HG02642 (cell line): Measurements from ENCODE around the gene EML1.

Experiments
- ATAC-seq: cut with Tn5 transposase; IDR thresholded peaks from one replicate; pipeline ENCODE4 v1.9.1; 2021; ENCODE audit warnings: mild to moderate bottlenecking; ENCODE audit not compliant: unreplicated experiment, poor library complexity

Gene EML1

DNA sequence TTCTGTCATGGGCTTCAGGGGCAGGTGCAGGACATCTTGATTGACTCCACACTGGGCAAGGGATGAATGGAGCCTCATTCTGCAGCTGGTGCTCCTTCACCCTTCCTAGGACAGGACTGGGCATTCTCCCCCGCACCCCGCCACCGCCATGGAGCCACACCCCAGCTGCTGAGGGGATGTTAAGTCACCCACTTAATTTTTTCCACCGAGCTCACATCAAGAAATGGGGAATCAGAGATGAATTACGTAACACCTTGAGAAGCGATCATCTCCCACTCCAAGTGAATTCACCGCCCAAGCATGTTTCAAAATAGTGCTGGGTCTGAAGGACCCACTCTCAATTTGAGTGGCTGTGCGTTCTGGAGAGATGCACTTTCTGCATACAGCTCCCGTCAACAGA, 94.2 kb downstream of the EML1 start:
- ATAC-seq: no peak

DNA sequence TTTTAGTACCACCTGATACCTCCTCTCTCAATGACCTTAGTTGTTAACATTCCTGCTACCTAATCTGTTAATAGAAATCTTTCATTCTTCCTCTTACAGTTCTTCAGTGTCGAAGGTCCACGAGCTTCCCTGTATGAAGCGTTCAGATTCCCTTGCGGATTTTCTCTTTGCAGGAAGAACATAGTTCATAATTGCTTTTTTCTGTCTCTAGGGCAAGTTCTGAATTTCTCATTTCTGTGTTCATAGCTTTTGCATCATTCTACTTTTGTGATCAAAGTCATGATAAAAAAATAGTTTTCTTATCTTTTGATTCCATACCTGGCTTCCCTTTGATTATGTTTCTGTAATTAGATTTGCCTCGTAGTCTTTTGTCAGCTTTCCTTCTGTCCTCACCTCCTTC, 94.9 kb downstream of the EML1 start:
- no peak for ATAC-seq

DNA sequence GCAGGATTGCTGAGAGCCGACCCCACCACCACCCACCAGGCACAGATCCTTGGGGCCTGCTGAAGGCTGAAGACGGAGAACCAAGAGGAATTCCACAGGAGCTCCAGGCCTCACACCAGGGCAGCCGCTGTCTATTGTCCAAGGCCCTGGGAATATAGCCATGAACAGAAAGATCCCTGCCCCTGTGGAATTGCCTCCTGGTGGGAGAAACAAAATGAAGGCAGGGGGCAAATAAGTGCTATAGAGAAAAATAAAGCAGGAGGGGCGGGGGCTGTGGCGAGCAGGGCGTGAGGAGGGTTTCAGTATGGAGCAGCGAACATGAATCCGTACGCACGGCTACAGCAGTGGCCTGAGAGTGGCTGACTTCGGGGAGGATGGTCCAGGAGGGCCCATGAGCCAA, 96.1 kb downstream of the EML1 start:
- ATAC-seq: no peak

DNA sequence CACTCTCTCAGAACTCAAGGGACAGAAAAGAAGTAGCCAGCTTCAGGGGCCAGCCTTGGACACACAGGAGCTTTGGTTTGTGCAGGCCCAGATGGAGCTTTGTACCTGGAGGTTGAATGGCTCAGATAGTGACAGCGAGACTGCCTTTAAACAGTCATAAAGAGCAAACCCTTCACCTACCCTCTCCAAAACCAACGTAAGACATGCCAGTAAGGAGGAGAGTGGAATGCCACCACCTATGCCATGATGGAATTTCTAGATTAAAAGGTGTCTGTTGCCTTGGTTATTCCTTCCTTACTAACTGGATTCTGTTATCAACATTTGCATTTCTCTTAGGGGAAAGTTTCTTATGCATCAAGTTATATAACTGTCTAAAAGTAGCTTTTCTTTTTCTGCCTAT, 98.1 kb downstream of the EML1 start:
- ATAC-seq: no peak

DNA sequence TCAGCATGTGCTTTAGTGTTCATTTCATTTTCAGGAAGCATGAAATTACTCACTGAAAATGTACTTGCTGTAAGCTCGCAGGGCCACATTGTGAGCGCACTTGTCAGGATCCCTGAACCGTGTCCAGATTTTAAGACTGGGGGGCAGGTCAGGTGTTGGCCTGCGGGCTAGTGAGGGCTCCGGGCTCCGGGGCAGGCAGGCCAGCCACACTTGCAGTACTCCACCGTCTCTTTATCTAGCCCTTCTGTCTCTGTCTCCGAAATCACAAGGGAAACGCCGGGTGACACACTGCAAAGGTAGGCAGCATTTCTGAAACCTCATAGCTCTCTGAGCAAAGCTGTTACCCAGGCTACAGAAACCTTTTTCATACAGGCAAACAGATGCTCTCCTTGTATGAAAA, 98.7 kb downstream of the EML1 start:
- ATAC-seq: no peak

DNA sequence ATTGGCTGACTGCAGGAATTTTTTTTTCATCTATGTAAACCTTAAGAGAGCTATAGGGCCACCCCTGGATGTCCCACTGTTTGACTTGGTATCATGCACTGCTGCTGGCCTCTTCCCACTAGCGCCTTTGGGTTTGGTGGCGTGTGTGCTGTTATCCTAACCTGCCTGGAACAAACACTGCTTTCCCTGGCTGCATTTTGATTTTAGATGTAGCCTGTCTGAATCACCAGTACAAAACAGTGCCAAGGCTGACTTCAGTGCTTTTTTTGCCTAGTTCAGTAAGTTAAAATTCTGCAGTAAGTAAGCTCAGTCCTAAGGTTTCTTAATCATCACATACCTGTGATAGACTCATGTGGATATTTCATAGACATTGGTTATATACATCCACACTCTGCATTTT, 99.2 kb downstream of the EML1 start:
- ATAC-seq: no peak

GRCh38 chr14:99896361-99896760, 103.1 kb downstream of the EML1 start:
- ATAC-seq: no peak

DNA sequence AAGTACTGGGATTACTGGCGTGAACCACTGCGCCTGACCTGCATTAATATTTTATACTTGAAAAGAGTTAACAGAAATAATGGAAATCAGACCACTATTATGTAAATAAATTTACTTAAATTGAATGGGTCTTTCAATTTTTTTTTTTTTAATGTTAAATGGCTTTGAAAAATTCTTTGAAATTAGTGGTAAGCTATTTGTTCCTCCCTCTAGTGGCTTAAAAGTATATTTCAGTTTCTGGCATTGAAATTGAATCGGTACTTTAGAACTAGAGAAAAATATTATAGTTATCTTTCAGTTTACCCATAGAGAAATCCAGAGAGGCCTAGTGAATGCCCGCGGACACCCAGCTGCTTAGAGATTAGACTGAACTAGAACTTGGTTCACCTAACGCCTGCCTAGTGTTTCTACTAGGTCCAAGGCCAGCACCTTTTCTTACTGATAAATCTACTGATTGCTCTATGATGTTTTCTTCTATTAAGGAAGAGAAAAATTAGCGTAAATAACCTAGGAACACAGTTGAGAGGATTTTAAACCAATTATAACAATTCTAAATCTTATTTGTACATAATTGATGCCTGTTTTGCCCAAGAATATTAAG, 106.5 kb downstream of the EML1 start:
- no peak for ATAC-seq

DNA sequence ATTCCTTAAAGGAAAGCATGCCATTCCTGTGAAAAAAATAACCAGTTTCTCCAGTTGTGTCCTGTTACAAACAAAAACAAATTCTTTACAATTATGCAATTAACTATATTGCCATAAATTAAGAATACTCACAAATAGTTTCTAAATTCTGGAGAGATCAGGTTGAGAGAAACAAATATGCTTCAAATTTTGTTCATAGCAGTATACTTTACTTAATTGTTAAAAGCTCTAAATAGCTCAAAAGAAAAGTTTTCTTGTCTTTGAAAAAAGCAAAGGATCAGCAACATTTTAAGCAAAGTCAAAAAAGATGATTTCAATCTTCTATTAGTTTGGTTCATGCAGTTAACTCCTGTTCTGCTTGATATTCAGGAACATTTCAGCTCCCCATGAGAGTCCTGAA, 109.7 kb downstream of the EML1 start:
- no peak for ATAC-seq

DNA sequence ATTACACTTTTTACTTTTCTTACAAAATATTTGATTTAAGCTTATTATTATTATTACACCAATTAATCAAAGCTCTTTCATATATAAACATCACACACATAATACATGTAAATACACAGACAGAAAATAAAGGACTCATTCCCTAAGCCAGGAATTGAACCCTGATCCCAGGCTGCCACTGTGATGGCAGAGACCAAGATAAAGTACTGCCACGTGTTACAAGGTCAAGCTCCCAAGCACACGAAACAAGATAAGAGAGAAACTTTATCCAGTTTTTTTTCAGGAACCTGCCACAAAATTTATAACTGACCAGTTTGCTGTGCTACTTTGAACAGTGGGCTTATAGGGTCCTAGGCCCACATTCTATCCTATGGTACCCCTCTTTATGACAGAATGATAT, 111.3 kb downstream of the EML1 start:
- ATAC-seq: no peak

GRCh38 chr14:99905121-99905520, 111.9 kb downstream of the EML1 start:
- no peak for ATAC-seq

DNA sequence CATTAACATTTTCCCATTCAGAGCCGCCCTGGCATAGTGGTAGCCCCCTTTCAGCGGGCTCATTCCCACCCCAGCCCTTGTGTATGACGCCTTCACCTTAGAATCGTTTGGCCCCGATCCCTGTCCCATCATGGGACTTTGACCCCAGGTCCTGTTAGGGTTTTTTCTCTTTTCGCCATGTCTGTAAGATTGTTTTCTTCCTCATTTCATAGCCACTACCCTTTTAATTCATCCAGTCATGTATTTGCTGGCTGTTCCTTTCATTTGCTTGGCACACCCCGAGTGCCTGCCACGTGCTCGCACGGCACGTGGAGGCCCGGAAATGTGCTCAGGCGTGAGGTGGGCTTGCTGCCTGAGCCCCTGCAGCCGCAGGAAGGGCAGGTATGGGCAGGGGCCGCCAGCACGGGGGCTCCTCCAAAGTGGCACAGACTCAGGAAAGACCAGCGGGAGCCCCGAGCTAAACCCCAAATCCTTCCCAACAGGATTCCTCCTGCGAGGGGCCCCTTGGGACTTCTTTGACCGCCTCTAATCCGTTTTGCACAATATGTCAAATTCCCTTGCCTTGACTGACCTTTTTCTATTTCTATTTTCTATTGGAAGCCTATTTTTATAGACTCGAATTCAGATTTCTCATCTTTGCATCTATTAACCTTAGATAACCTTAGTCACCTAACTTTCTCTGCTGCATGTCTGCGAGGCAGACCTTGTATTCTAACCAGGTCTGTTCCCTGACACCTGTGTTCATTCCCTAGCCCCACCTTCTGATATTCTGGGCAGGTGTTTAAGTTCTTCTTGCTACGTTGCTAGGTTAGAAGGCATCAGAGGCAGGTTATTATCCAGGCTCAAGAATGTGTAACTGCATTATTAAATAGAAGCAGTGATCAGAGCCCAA, 114.8 kb downstream of the EML1 start:
- ATAC-seq: no peak

GRCh38 chr14:99908653-99909250, 115.5 kb downstream of the EML1 start:
- ATAC-seq: no peak

DNA sequence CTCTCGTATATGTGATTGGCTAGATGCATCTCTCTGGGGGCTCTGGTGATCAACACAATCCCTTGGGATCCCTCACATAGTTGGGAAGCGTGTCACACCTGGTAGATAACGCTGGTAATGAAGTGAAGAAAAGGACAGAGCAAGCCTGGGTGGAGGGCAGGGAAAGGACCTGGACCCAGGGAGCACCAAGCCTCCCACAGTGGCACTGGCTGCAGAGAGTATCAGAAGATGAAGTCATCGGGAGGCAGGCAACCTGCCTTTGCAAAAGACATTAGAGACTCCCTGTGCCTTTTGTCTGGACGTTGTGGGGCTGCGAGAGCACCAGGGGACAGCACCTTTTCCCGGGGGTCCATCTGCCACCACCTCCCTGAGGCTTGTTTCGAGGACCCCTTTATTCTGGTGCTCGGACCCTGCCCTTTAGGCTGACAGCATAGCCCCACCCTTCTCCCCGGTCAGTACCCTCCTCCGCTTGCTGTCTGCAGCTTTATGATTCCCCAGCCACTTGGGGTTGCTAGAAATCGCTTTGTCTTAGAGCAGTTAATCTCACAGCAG, 116.4 kb downstream of the EML1 start:
- no peak for ATAC-seq

- ATAC-seq: no peak
These were observed 117.4 kb downstream of the EML1 start for GRCh38 chr14:99910337-99911309.

GRCh38 chr14:99915305-99916090, 122.3 kb downstream of the EML1 start:
- no peak for ATAC-seq

DNA sequence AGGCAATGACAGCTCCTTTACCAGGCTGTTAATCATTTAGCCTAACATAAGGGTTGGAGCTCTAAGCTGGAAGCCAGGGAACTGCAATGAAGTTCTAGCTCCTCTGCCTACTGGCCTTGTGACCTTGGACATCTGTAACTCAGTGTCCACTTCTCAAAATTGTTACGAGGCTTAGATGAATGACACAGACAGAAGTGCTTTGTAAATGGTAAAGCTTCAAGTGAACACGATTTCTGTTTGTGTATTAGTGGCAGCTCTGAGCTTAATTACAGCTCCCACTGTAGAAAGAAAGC, 122.8 kb downstream of the EML1 start:
- ATAC-seq: no peak

- ATAC-seq: no peak
These were observed 125.6 kb downstream of the EML1 start for GRCh38 chr14:99918781-99919180.

DNA sequence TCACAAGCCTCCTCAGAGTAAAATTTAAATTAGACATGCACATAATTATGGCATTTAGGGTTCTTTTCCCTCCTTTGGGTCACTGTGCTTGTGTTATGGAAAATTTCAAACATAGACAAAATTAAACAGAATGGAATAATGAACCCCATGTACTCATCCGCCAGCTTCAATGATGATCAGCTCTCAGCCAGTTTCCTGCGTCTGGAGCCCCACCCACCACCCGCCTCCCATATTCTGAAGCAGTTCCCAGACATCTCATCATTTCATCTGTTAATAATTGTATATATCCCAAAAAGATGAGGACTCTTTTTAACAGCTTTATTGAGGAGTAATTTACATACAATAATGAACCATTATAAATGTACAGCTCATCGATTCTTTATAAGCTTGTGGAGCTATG, 128.2 kb downstream of the EML1 start:
- no peak for ATAC-seq

- no peak for ATAC-seq
These were observed 131.2 kb downstream of the EML1 start for GRCh38 chr14:99924379-99924778.
